ENCODE data around the gene UTP14C.

Gene UTP14C

GRCh38 chr13:52011632-52012511 is 12.6 kb upstream of the UTP14C start, which contains the start of gene ALG11:
ALG11 (plus strand) TSS chr13:52012398; CDS start chr13:52012419, 21 bp downstream.
- no peak for TF ChIP-seq CTCF (IDR thresholded peaks at IDR 0.05; ENCODE audit: insufficient read depth, missing control alignments)
- DNase-seq (ENCODE audit: insufficient read length, low spot score) (peak; percentile 91), FAIRE-seq (no peak)

- DNase-seq (ENCODE audit: insufficient read length, low spot score) (no peak), FAIRE-seq (no peak)
- no peak for TF ChIP-seq CTCF (IDR thresholded peaks at IDR 0.05; ENCODE audit: insufficient read depth, missing control alignments)
These were observed 12.0 kb upstream of the UTP14C start for GRCh38 chr13:52012512-52012836.

GRCh38 chr13:52016296-52016695 is 8.2 kb upstream of the UTP14C start:
- DNase-seq (ENCODE audit: insufficient read length, low spot score) (no peak), FAIRE-seq (no peak)

GRCh38 chr13:52020191-52020590 is 4.3 kb upstream of the UTP14C start:
- no peak for TF ChIP-seq CTCF (IDR thresholded peaks at IDR 0.05; ENCODE audit: insufficient read depth, missing control alignments)
- no peak for FAIRE-seq
- DNase-seq (ENCODE audit: insufficient read length, low spot score), result no peak

More at GRCh38 chr13:52016296-52016695, 8.2 kb upstream of the UTP14C start:
- no peak for TF ChIP-seq CTCF (IDR thresholded peaks at IDR 0.05; ENCODE audit: insufficient read depth, missing control alignments)

- DNase-seq (ENCODE audit: insufficient read length, low spot score) (no peak), FAIRE-seq (no peak)
- TF ChIP-seq CTCF (IDR thresholded peaks at IDR 0.05; ENCODE audit: insufficient read depth, missing control alignments), result no peak
These were observed 2.1 kb upstream of the UTP14C start for GRCh38 chr13:52022356-52022755.

GRCh38 chr13:52025475-52026245 is 1.2 kb downstream of the UTP14C start:
- no peak for TF ChIP-seq CTCF (IDR thresholded peaks at IDR 0.05; ENCODE audit: insufficient read depth, missing control alignments)
- no peak for DNase-seq (ENCODE audit: insufficient read length, low spot score)
- FAIRE-seq, result no peak

All from D721Med (cell line).